ENCODE measurements around the gene PARD3B. TPM values are rescaled to one million over a fixed set of nuclear protein-coding genes. Genes with fewer than 3 reads are reported as not detected.

The PARD3B gene
- total RNA-seq, 1 experiment from 2014 or later, result 3.6 TPM

- TF ChIP-seq CTCF (IDR thresholded peaks at IDR 0.05), result no peak
- no peak for TF ChIP-seq TCF7L2 (IDR thresholded peaks at IDR 0.05; ENCODE audit: low read depth, low read length)
- no peak for TF ChIP-seq SIN3A (IDR thresholded peaks at IDR 0.05; ENCODE audit: borderline replicate concordance, insufficient read depth, low read depth, low read length)
- TF ChIP-seq POLR2AphosphoS5 (IDR thresholded peaks at IDR 0.05; ENCODE audit: low read depth, low read length), result no peak
- no peak overlapping the region for H3K4me3 ChIP-seq (ENCODE audit: low read depth in 2 of 2, low read length in 2 of 2)
- H3K4me1 ChIP-seq (ENCODE audit: control insufficient read depth, insufficient read depth, low read length), result no peaks in the 10 kb centered on the region
- H3K36me3 ChIP-seq (ENCODE audit: control insufficient read depth, insufficient read depth, low read length), result no peaks in the 10 kb centered on the region
- no peak overlapping the region for H3K27ac ChIP-seq (ENCODE audit: low read length)
- no peaks in the 10 kb centered on the region for H3K27me3 ChIP-seq (ENCODE audit: control insufficient read depth, insufficient read depth, low read length)
- DNase-seq (ENCODE audit: low read depth, low spot score), result no peak
- ATAC-seq, result no peak
- in situ Hi-C loops (cut with HindIII; ENCODE audit: low pct_unique_long_range_greater_than_20kb, low sequenced_read_pairs) (no loop called here), intact Hi-C loops (cut with micrococcal nuclease; ENCODE audit: unreplicated experiment) (no loop called here)
- no TSS peak for BruUV-seq (replicated peaks)
- CTCF ChIA-PET, result no interaction called here
- POLR2A ChIA-PET, result no interaction called here
- no peaks in the 10 kb centered on the region for H3K9me3 ChIP-seq (ENCODE audit: control insufficient read depth, insufficient read depth, low read depth, low read length)
Observed at GRCh38 chr2:204825681-204826080, 280.4 kb downstream of the PARD3B start.

DNA sequence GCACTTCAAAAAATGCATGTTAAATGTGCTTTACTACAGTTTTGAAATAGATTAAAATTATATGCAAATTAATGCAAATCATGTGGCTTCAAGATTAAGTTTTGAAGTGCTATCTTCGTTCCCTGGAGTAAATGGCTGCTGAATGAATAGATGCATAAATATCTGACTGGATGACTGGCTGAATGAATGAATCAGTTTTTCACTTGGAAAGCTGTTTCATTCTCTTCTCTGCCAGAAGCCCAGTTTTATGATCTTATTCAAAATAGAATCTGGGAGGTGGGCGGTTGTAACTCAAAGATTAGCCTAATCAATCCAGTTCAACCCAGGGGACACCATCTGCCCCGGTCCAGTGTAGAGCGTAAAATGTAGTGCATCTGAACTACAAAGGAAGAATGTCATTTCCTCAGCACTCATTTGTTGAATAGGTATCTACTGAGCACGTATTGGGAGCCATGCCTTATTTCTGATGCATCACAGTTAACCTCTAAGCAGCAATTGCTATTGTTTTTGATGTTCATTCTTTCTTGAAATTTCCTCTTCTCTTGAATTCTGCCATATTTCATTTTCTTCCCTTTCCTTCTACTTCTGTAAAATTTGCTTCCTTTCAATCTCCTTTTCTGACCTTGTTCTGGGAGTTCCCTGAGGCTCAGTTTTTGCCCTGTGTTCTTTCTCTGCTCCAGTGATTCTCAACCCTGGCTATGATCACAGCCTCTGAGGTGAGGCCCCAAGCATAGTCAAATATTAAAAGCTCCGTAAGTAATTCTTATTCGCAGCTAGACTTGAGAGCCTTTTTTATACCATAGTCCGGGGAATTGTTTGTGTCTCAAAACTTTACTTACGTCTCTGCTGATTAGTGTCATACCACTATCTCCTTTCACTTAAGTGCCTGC lies 282.7 kb downstream of the PARD3B start:
- no peaks in the 10 kb centered on the region for H3K9me3 ChIP-seq (ENCODE audit: control insufficient read depth, insufficient read depth, low read depth, low read length)
- H3K27me3 ChIP-seq (ENCODE audit: control insufficient read depth, insufficient read depth, low read length), result no peaks in the 10 kb centered on the region
- CTCF ChIA-PET, result no interaction called here
- H3K4me1 ChIP-seq (ENCODE audit: control insufficient read depth, insufficient read depth, low read length), result no peaks in the 10 kb centered on the region
- POLR2A ChIA-PET, result no interaction called here
- in situ Hi-C loops (cut with HindIII; ENCODE audit: low pct_unique_long_range_greater_than_20kb, low sequenced_read_pairs) (no loop called here), intact Hi-C loops (cut with micrococcal nuclease; ENCODE audit: unreplicated experiment) (no loop called here)
- DNase-seq (ENCODE audit: low read depth, low spot score), result no peak
- no peaks in the 10 kb centered on the region for H3K36me3 ChIP-seq (ENCODE audit: control insufficient read depth, insufficient read depth, low read length)
- TF ChIP-seq SIN3A (IDR thresholded peaks at IDR 0.05; ENCODE audit: borderline replicate concordance, insufficient read depth, low read depth, low read length), result no peak
- TF ChIP-seq, protein P1, sequence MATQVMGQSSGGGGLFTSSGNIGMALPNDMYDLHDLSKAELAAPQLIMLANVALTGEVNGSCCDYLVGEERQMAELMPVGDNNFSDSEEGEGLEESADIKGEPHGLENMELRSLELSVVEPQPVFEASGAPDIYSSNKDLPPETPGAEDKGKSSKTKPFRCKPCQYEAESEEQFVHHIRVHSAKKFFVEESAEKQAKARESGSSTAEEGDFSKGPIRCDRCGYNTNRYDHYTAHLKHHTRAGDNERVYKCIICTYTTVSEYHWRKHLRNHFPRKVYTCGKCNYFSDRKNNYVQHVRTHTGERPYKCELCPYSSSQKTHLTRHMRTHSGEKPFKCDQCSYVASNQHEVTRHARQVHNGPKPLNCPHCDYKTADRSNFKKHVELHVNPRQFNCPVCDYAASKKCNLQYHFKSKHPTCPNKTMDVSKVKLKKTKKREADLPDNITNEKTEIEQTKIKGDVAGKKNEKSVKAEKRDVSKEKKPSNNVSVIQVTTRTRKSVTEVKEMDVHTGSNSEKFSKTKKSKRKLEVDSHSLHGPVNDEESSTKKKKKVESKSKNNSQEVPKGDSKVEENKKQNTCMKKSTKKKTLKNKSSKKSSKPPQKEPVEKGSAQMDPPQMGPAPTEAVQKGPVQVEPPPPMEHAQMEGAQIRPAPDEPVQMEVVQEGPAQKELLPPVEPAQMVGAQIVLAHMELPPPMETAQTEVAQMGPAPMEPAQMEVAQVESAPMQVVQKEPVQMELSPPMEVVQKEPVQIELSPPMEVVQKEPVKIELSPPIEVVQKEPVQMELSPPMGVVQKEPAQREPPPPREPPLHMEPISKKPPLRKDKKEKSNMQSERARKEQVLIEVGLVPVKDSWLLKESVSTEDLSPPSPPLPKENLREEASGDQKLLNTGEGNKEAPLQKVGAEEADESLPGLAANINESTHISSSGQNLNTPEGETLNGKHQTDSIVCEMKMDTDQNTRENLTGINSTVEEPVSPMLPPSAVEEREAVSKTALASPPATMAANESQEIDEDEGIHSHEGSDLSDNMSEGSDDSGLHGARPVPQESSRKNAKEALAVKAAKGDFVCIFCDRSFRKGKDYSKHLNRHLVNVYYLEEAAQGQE (IDR thresholded peaks at IDR 0.05; ENCODE audit: insufficient read depth in 1 of 2, low read depth in 2 of 2, low read length in 1 of 2), result no peak
- TF ChIP-seq POLR2AphosphoS5 (IDR thresholded peaks at IDR 0.05; ENCODE audit: low read depth, low read length), result no peak
- no peak for TF ChIP-seq CTCF (IDR thresholded peaks at IDR 0.05)
- TF ChIP-seq TCF7L2 (IDR thresholded peaks at IDR 0.05; ENCODE audit: low read depth, low read length), result no peak
- no peak for ATAC-seq
- BruUV-seq (replicated peaks), result no TSS peak
- H3K4me3 ChIP-seq (ENCODE audit: low read depth in 2 of 2, low read length in 2 of 2), result no peak overlapping the region
- no peak overlapping the region for H3K27ac ChIP-seq (ENCODE audit: low read length)

Measured in Panc1 (cell line).